ENCODE results near the gene ATXN7L1.

Gene ATXN7L1

DNA sequence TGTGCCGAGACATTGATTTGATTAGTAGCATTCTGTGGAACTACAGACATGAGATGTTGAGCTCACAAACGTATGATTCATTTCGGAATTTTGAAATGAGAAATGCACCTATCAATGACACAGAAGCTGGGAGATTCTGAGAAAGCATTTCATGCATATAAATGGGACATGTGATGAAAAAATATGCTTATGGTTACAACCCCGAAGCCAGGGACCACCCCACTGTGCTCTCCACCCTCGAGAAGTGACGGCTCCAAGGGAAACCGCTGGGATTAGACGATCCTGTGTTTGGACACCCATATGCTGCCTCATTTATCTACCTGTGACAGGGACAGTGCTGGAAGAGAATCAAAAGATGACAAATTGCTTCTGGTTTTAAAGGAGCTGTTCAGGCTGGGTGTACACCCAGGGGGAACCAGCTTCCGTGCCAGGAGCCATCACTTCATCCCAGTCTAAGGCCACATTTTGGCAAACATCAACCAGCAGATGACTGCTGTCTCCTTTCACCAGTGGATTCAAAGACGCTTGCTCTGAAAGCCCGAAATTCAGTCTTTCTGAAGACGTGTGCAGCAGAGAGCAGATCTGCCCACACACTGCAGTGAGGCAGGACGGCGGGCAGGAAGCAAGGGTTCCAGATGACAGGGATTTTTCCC is 109.9 kb downstream of the ATXN7L1 start:
- DNase-seq (ENCODE audit: low spot score), result no peak
- no peak overlapping the region for H3K27ac ChIP-seq
- TF ChIP-seq, protein P1, sequence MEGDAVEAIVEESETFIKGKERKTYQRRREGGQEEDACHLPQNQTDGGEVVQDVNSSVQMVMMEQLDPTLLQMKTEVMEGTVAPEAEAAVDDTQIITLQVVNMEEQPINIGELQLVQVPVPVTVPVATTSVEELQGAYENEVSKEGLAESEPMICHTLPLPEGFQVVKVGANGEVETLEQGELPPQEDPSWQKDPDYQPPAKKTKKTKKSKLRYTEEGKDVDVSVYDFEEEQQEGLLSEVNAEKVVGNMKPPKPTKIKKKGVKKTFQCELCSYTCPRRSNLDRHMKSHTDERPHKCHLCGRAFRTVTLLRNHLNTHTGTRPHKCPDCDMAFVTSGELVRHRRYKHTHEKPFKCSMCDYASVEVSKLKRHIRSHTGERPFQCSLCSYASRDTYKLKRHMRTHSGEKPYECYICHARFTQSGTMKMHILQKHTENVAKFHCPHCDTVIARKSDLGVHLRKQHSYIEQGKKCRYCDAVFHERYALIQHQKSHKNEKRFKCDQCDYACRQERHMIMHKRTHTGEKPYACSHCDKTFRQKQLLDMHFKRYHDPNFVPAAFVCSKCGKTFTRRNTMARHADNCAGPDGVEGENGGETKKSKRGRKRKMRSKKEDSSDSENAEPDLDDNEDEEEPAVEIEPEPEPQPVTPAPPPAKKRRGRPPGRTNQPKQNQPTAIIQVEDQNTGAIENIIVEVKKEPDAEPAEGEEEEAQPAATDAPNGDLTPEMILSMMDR (IDR thresholded peaks at IDR 0.05), result no peak
- H3K4me3 ChIP-seq, result no peak overlapping the region

DNA sequence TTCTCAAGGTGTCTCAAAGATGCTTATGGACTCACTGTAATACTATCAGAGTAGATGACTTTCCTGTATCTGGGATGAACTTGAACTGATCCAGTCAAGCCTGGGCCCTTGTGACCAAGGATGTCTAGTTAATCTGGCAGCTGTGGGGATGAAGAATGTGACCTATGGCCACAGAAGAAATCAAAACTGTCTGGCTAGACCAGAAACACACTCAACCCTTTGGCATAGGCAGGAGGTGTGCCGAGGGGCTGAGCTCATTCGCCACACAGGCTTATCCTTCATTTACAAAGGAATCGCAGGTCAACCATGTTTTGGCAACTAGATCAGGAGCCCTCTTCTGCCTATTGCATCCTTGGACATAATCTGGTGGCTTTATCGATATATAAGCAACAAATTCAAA is 110.6 kb downstream of the ATXN7L1 start:
- TF ChIP-seq, protein P1 (IDR thresholded peaks at IDR 0.05), result no peak
- Histone ChIP-seq H3K4me3 (no peak overlapping the region), H3K27ac (no peak overlapping the region)
- no peak for DNase-seq (ENCODE audit: low spot score)

DNA sequence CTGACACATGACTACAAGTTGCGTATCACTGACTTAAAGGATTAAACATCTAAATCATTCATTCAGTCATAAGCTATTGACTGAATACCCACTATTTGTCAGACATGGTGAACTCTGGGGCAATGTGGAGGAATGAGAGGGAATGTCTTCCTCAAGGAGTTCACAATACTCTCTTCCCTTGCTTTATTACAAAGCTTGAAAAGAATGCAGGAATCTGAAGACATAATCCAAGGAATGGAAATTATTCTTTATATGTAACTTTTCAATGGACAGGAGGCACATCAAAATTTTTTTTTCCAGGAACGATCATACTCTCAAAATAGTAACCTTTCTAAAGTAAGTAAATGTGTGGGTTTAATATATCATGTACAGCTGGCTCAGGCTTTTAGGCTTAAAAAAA is 111.9 kb downstream of the ATXN7L1 start:
- Histone ChIP-seq H3K4me3 (no peak overlapping the region), H3K27ac (no peak overlapping the region)
- no peak for DNase-seq (ENCODE audit: low spot score)
- TF ChIP-seq, protein P1 (IDR thresholded peaks at IDR 0.05), result no peak

DNA sequence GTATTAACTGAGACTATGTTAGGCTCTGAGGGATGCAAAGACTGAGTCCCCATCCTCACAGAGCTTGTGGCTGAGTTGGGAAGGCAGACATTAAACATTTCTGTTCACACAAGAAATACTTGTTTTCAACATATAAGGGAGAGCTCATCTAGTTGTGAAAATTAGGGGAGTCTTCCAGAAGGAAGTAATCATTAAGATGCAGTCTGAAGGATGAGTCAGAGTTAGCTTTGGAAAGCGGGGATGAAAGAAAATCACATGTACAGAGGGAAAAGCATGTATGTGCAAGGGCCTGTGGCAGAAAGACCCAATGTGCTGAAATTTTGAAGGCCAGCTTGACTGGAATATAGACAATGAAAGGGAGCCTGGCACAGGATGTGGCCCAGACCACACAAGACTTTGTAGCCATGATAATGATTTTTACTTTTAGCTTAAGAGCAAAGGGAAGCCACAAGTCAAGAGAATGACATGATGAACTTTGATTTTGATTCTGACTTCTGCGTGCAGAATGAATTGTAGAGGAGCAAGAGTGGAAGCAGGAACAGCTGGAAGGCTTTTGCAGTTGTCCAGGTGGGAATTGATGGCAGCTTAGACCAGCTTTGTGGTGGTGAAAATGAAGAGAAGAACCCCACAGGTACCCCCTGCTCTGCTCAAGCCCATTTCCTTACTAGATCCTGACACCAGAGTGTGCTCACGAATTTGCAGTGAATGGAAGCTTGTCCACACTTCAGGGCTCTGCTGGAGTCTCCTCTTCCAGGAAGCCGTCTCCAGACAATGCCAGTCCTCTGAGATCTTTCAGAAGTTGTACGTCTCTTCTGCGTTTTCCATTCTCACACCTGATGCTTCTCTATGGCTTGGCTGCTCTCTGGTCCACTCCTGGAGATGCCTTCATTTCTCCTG is 115.6 kb downstream of the ATXN7L1 start:
- DNase-seq (ENCODE audit: low spot score), result no peak
- TF ChIP-seq, protein P1 (IDR thresholded peaks at IDR 0.05), result no peak
- Histone ChIP-seq H3K27ac (no peak overlapping the region), H3K4me3 (no peak overlapping the region)

DNA sequence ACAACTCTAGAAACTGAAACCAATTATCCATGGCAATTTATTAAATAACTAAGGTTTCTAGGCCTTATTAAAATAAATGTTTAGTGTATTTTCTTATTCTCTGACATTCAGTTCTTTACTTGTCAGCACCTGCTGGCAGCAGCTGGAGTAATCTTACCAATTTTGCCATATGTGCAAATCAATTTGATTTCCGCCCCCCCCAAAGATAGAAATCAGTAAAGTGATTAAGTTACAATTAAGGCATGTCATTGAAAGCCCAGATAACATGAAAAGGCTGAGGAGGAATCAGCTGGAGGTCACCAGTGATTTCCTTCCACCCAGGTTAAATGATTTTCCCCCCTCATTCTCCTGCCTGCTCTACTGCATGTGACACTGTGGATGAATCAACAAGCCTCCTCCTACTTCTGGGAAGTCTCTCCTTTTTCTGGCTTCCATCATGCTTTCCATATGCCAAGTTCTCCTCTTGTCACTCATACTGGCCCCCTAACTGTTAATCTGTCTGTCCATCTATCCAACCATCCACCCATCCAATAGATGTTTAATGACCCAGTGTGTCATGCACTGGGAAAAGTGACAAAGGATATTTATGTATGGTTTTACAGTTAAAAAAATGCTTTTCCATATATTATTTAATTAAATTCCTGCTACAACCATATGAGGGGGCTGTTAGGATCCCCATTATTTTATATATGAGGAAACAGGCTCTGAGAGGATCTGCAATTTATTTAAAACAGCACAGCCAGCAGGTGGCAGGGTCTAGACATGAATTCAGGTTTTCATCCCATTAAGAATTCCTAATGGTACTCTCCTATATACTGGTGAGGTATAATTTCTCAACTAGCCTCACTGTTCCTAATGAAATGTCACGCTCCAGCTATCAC is 116.5 kb downstream of the ATXN7L1 start:
- TF ChIP-seq, protein P1 (IDR thresholded peaks at IDR 0.05), result peak; percentile 34
- no peak for DNase-seq (ENCODE audit: low spot score)

DNA sequence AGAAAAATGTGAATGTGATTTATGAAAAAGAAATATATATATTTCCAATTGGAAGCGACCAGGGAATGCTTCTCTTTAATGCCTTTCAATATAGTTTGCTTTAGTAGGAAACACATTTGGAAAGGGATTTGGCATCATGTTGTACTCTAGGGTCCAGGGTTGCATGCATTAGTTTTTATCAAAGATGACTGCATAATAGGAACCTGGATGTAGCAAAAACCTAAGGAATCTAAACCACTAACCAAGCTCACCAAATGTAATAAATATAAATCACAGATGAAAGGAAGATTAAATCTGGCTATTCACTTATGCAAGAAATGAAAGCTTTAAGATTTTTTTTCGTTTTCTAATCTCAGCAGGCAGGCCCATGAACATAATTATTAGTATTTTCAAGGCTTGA is 120.0 kb downstream of the ATXN7L1 start:
- Histone ChIP-seq H3K4me3 (no peak overlapping the region), H3K27ac (no peak overlapping the region)
- TF ChIP-seq, protein P1 (IDR thresholded peaks at IDR 0.05), result no peak
- DNase-seq (ENCODE audit: low spot score), result no peak

More for the DNA sequence above, 116.5 kb downstream of the ATXN7L1 start:
- Histone ChIP-seq H3K27ac (no peak overlapping the region), H3K4me3 (no peak overlapping the region)

Data from coronary artery (tissue), 2 donors.